HG03095 (cell line): ENCODE measurements around the gene CXCL5.
"Not testable (repeated sequence)": the region's sequence is repeated elsewhere in the genome, so short reads cannot be mapped to it uniquely, and the experiment has no call there.

Source experiments
- ATAC-seq: cut with Tn5 transposase; IDR thresholded peaks from one replicate; pipeline ENCODE4 v1.9.1; 2021; ENCODE audit warnings: moderate library complexity; ENCODE audit not compliant: unreplicated experiment

CXCL5 gene

GRCh38 chr4:73974352-73974751 is 24.1 kb downstream of the CXCL5 start:
- ATAC-seq = no peak

DNA sequence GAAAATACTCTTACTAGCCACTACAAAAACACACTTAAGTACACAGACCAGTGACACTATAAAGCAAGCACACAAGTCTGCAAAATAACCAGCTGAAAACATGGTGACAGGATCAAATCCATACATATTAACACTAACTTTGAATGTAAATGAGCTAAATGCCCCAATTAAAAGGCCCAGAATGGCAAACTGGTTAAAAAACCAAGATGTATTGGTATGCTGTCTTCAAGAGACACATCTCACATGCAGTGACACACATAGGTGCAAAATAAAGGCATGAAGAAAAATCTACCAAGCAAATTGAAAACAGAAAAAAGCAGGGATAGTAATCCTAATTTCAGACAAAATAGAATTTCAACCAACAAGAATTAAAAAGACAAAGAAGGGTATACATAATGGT is 27.5 kb downstream of the CXCL5 start:
- no peak for ATAC-seq

- no peak for ATAC-seq
These were observed 28.5 kb downstream of the CXCL5 start for GRCh38 chr4:73970011-73970410.

DNA sequence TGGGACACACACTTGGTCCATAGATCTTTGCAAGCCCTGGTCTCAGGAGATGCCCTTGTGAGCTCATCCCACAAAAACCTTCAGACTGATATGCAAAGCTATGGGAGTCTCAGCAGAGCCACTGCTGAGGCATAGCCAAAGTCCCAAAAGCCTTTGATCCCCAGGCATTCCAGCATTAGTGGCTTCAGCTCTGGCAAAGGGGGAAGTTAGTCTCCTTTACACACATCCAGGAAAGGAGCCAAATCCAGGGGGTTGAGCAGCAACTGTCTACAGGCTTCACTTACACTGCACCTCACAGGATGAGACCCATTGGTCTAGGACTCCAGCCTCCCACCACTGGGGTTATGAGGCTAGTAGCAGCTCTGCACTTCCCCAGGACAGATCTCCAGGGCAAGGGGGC is 30.6 kb downstream of the CXCL5 start:
- ATAC-seq = no peak

DNA sequence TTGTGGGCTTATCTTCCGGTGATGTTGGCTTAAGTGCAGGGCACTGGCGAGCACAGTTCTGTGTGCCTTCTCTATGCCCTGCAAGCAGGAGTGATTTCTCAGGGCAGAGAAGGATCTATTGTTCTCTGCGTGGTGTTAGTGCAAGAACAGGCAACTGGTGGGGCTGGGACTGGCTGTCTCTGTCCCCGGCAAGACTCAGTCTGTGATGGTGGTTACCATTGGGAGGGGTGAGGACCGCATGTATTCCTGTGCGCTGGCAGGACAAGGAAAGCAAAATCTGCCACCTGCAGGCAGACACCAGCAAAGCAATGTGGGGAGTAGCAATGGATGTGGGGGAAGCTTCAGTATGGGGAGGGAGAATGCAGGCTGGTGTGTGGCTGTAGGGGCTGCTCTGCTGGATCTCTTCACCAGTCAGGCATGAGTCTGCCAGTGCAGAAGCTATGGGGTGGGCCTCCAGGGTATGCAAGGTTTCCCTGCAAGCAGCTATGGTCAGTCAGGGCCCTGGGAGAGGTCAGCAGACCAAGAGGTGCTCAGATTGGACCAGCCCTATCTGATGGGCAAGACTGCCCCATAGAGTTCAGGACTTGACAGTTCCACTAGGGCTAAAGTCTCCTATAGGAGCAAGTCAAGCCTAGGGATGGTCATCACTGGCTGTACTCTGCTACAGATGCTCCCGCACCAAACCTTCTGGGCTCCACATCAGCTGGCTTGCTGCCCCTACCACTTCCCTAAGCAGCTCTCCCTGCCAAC is 33.4 kb downstream of the CXCL5 start:
- ATAC-seq = no peak

DNA sequence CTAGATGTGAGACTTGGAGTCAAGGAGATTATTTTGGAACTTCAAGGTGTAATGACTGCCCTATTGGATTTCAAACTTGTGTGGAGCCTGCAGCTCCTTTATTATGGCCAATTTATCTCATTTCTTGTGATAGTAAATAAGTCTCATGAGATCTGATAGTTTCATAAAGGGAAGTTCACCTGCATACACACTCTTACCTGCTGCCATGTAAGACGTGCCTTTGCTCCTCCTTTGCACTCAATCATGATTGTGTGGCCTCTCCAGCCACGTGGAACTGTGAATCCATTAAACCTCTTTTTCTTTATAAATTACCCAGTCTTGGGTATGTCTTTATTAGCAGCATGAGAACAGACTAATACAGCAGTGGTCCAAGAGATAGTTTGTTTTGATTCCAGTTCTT is 35.8 kb downstream of the CXCL5 start:
- ATAC-seq = no peak

DNA sequence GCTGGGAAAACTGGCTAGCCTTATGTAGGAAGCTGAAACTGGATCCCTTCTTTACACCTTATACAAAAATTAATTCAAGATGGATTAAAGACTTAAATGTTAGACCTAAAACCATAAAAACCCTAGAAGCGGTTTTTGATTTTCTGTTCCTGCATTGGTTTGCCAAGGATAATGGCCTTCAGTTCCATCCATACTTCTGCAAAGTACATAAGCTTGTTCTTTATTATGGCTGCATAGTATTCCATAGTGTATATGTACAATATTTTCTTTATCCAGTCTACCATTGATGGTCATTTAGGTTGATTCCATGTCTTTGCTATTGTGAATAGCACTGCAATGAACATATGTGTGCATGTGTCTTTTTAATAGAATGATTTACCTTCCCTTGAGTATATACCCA is 39.4 kb downstream of the CXCL5 start:
- ATAC-seq = not testable (repeated sequence)

DNA sequence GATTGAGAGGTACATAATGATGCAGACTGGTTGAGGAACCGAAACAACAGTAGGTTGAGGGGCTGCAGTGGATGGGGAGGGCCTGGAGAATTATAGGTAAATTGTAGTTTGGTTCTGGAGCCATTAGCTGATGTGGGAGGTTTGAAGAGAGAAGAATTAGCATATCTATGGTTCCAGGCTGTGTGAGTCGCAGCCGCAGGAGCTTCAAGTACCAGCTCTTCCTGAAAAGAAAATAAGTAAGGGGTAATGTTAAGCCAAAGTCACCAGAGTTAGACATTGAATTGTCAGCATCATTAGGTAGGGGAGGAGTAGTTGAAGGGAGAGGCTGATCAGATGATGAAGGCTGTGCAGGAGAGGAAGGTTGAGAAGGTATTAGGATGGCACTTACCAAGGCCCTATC is 46.1 kb downstream of the CXCL5 start:
- no peak for ATAC-seq

- ATAC-seq = not testable (repeated sequence)
These were observed 48.0 kb downstream of the CXCL5 start for GRCh38 chr4:73950376-73950920.

DNA sequence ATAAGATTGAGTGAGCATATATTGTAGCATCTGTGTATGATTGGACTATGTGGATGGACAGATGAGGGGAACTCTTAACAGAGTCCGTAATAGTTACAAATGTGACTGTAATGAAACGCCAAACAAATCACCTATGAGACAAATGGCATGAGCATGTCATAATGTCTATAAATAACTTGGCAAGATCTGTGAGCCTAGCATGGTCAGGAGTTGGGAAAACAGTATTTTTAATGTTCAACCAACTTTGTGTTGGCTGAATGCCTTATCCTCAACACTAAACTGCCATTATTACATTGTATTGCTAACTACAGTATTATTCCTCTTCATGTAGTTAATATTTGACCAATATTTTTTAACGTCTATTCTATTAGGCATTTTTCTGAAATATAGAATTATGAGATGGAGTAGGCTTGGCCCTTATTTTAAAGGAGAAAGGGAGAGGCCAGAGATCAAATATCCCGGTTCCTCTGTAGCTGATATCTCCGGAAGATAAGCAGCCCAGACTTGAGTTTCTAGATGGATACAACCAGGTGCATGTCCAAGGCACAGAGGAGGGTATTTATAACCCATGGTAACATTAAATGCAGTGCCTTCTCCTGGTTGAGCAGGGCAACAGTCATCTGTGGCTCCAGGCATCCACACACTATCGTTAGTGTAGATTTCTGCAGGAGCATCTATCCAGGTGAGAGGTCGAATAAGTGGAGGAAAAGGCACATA is 49.3 kb downstream of the CXCL5 start:
- ATAC-seq = no peak

- no peak for ATAC-seq
These were observed 50.2 kb downstream of the CXCL5 start for GRCh38 chr4:73948291-73948690.

DNA sequence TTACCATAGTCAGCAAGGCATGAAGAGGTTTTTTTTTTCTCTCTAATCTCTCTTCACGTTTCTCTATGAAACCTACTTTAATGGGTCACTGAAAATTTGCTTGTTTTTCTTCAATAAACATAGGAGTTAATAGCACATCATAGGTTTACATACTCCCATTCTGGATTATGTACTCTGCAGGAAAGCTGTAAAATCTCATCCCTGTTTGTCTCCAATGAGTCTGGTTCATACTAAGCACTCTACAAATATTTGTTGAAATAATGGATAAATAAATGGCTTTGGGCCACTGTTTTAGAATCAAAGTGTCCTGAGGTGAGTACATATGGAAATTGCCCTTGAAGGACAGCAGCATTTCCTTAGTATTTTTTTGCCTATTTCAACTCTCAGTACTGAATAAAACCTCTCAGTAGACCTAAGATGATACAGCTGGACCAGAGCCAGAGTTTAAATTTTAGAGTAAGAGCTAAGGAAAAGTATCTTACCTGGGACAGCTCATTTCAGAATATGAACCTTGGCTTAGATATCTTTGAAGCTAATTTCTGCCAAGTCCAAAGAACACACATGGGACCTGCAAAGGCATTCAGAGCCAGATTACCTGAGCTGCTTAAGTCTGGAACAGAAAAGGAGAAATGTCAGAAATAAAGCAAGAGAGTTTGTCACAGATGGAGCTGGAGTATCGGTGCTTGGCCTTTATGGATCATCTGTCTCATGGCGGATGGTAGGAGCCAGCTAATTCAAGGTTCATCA is 51.1 kb downstream of the CXCL5 start:
- no peak for ATAC-seq

- no peak for ATAC-seq
These were observed 52.6 kb downstream of the CXCL5 start for GRCh38 chr4:73945674-73946449.
